ENCODE data around the gene OVCA2. TPM values are rescaled to one million over a fixed set of nuclear protein-coding genes. Genes with fewer than 3 reads are reported as not detected.

The OVCA2 gene
- total RNA-seq, 2 experiments from 2014 or later: 34.9 to 40.1 TPM

- H3K36me3 Mint-ChIP-seq (ENCODE audit: low read depth): peaks cover 63% of the 10 kb centered on the region
- POLR2A ChIA-PET: interaction anchor here (1.0 to 1.1 kb wide), 2 partner anchors 9 to 20 kb away, joined by 4 to 5 read pairs; partner anchors contain the start of gene HIC1
- peaks cover 42% of the 10 kb centered on the region for H3K4me1 Mint-ChIP-seq (ENCODE audit: low read depth)
- CTCF ChIA-PET: interaction anchor here (0.8 to 2.2 kb wide), 3 partner anchors 11 to 170 kb away, joined by 3 to 8 read pairs (median 4); no protein-coding TSS in a partner anchor
- no peak for ATAC-seq
- H3K4me3 Mint-ChIP-seq: no peak overlapping the region
- DNase-seq: no peak
- no peak overlapping the region for H3K27ac Mint-ChIP-seq
- no peaks in the 10 kb centered on the region for H3K27me3 Mint-ChIP-seq (ENCODE audit: low read depth)
- H3K9me3 Mint-ChIP-seq (ENCODE audit: insufficient read depth): no peaks in the 10 kb centered on the region
Measured at GRCh38 chr17:2074919-2075318, 33.1 kb downstream of the OVCA2 start.

DNA sequence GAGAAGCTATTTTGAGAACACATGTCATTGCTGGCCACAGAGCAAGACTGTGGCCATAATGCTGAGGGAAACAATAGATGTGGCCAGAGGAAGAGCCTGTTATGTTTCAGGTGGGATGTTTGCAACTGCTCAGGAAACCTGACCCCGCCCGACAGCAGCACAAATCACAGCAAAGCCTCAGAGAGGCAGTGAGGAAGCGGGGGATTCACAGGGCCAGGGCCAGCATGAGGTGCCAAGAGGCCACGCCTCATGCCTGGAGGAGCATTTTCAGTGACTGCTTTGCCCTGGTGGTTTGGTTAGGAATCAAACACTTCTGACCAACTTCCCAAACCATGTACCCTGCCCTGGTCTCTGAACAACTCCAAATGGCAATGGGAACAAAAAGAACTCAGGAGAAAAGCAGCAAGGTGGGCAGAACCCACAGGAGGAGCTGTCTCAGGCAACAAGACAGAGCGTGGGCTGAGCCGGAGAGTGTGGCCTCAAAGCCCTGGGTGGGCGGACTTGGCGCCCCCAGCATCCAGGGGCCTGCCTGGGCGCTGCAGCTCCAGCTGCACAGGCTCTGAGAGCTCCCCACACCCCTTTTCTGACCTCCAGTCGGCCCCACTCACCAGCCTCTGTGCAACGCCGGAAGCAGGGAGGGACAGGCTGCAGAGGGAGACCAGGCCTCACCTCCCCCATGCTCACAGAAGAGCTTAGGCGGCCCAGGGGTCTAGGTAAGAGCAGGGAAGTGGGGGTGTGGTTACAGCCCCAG, 33.7 kb downstream of the OVCA2 start:
- Mint-ChIP-seq H3K9me3 (ENCODE audit: insufficient read depth) (no peaks in the 10 kb centered on the region), H3K4me3 (no peak overlapping the region), H3K36me3 (ENCODE audit: low read depth) (peaks cover 63% of the 10 kb centered on the region), H3K4me1 (ENCODE audit: low read depth) (peaks cover 36% of the 10 kb centered on the region), H3K27me3 (ENCODE audit: low read depth) (no peaks in the 10 kb centered on the region), H3K27ac (peak overlapping the region; percentile 56)
- ChIA-PET CTCF (interaction anchor here (1.7 to 2.2 kb wide), 2 partner anchors 14 to 170 kb away, joined by 3 to 8 read pairs; no protein-coding TSS in a partner anchor), POLR2A (interaction anchor here (0.6 to 1.3 kb wide), 4 partner anchors 8 to 209 kb away, joined by 4 to 6 read pairs (median 4); partner anchors contain the start of gene HIC1)
- no peak for DNase-seq
- ATAC-seq: peak; percentile 55

DNA sequence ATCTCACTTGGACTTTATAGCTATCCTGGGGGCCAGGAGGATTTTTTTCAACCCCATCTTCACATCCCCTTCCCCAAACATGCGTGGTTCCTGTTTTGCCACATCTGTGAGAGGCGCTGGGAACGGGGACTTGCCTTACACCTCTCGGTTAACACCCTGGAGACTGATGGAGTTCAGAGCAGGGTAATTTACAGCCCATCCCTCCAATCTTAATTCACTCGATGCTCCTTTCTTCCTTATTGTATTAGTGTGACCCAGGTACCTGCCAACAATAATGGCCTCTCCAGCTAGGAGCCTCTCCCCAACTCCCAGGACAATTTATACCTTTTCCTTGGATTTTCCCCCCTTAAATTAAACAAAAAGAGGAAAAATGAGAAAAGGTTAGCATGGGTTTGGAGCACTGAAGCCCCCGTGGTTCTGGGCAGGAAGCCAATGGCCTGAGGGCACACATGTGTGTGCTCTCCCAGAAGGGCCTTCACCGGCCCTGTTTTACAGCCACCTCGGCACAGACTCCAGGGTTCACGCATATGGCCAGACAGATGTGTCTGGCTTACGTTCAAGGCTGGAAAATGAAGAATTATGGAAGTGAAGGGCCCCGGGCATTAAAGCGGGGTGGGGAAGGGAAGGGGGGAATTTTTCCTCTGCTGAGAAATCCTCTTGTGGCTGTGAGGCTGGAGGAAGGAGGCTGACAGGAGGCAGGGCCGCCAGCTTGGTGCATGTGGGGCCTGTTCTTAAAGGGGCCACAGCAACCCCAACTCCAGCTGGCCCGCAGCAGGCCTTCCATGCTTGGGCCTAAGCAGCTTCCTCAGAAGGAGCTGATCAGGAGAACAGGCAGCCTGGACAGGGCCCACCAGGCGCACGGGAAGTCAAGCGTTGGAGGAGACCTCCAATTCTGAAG, 34.5 kb downstream of the OVCA2 start:
- POLR2A ChIA-PET: interaction anchor here (1.1 to 1.3 kb wide), 2 partner anchors 9 to 22 kb away, joined by 4 to 5 read pairs; partner anchors contain the start of gene HIC1
- H3K36me3 Mint-ChIP-seq (ENCODE audit: low read depth): peaks cover 63% of the 10 kb centered on the region

GRCh38 chr17:2077040-2077439, 35.2 kb downstream of the OVCA2 start:
- Mint-ChIP-seq H3K4me1 (ENCODE audit: low read depth) (peaks cover 35% of the 10 kb centered on the region), H3K27ac (no peak overlapping the region), H3K4me3 (no peak overlapping the region), H3K36me3 (ENCODE audit: low read depth) (peaks cover 64% of the 10 kb centered on the region), H3K27me3 (ENCODE audit: low read depth) (no peaks in the 10 kb centered on the region), H3K9me3 (ENCODE audit: insufficient read depth) (no peaks in the 10 kb centered on the region)
- ChIA-PET POLR2A (no interaction called here), CTCF (interaction anchor here (0.9 to 1.3 kb wide), 2 partner anchors 12 to 13 kb away, joined by 3 to 5 read pairs; no protein-coding TSS in a partner anchor)
- no peak for DNase-seq
- no peak for ATAC-seq

More for the DNA sequence above, 34.5 kb downstream of the OVCA2 start:
- H3K4me3 Mint-ChIP-seq: no peak overlapping the region
- no peak overlapping the region for H3K27ac Mint-ChIP-seq
- ATAC-seq (no peak), DNase-seq (no peak)
- peaks cover 33% of the 10 kb centered on the region for H3K4me1 Mint-ChIP-seq (ENCODE audit: low read depth)
- CTCF ChIA-PET: interaction anchor here (0.9 to 1.7 kb wide), 3 partner anchors 12 to 13 kb away, joined by 3 to 5 read pairs (median 3); no protein-coding TSS in a partner anchor
- H3K27me3 Mint-ChIP-seq (ENCODE audit: low read depth): no peaks in the 10 kb centered on the region
- no peaks in the 10 kb centered on the region for H3K9me3 Mint-ChIP-seq (ENCODE audit: insufficient read depth)

DNA sequence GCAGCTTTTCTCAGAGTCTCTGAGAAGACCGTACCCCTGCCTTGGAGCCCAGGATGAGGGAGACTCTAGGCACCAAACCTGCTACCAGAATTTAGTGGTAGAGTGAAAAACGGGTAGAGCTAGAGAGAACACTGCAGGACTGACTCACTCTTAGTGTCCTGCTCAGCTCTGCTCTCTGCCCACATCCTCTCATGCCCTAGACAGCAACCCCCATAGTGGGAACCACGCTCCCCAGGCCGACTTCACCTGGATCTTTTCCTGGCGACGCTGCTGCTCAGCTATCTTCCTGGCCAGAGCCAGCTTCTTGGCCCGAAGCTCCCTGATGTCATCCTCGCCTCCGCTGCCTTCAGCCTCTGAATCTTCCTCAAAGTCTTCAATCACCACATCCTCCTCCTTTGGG, 39.7 kb downstream of the OVCA2 start:
- peak; percentile 62 for ATAC-seq
- no peak for DNase-seq
- Mint-ChIP-seq H3K36me3 (ENCODE audit: low read depth) (peaks cover 65% of the 10 kb centered on the region), H3K27ac (peak overlapping the region; percentile 66), H3K4me3 (no peak overlapping the region), H3K4me1 (ENCODE audit: low read depth) (peaks cover 54% of the 10 kb centered on the region), H3K27me3 (ENCODE audit: low read depth) (no peaks in the 10 kb centered on the region), H3K9me3 (ENCODE audit: insufficient read depth) (no peaks in the 10 kb centered on the region)
- POLR2A ChIA-PET: interaction anchor here (1.5 to 2.6 kb wide), 2 partner anchors 9 to 17 kb away, joined by 4 to 7 read pairs; no protein-coding TSS in a partner anchor
- CTCF ChIA-PET: interaction anchor here (0.8 to 2.4 kb wide), 8 partner anchors 9 to 201 kb away, joined by 3 to 15 read pairs (median 4); no protein-coding TSS in a partner anchor

- ChIA-PET CTCF (interaction anchor here (0.8 to 2.4 kb wide), 11 partner anchors 9 to 966 kb away, joined by 3 to 15 read pairs (median 3); no protein-coding TSS in a partner anchor), POLR2A (interaction anchor here (1.5 to 2.6 kb wide), 3 partner anchors 8 to 18 kb away, joined by 4 to 7 read pairs (median 6); no protein-coding TSS in a partner anchor)
- Mint-ChIP-seq H3K36me3 (ENCODE audit: low read depth) (peaks cover 66% of the 10 kb centered on the region), H3K9me3 (ENCODE audit: insufficient read depth) (no peaks in the 10 kb centered on the region), H3K4me1 (ENCODE audit: low read depth) (peaks cover 60% of the 10 kb centered on the region), H3K27me3 (ENCODE audit: low read depth) (no peaks in the 10 kb centered on the region), H3K27ac (peak overlapping the region; percentile 66), H3K4me3 (no peak overlapping the region)
- DNase-seq (no peak), ATAC-seq (no peak)
Measured at GRCh38 chr17:2082003-2082781, 40.4 kb downstream of the OVCA2 start.

DNA sequence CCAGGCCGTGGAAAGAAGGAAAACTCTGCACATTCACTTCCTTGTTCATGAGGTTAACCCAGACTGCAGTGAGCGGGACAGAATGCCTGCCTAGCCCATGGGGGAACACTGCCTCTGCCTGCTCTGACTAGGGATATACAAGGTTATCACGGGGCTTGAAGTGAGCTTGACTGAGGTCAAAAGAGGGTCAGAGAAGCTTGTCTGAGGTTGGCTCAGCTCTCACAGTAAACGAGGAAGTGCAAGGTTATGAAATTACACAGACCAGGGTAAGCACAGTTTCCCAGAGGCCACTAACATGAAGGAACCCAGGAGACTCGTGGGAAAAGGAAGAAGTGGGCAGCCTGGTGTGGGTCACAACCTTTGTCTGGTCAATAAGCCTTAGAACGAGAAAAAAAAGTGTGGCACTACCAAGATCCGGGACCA, 41.8 kb downstream of the OVCA2 start:
- DNase-seq (no peak), ATAC-seq (no peak)
- no peaks in the 10 kb centered on the region for H3K9me3 Mint-ChIP-seq (ENCODE audit: insufficient read depth)
- CTCF ChIA-PET: interaction anchor here (0.8 to 1.5 kb wide), 5 partner anchors 11 to 161 kb away, joined by 3 to 5 read pairs (median 3); no protein-coding TSS in a partner anchor
- peaks cover 62% of the 10 kb centered on the region for H3K36me3 Mint-ChIP-seq (ENCODE audit: low read depth)
- H3K4me3 Mint-ChIP-seq: no peak overlapping the region
- peaks cover 75% of the 10 kb centered on the region for H3K4me1 Mint-ChIP-seq (ENCODE audit: low read depth)
- POLR2A ChIA-PET: interaction anchor here (1.5 to 1.6 kb wide), 2 partner anchors 9 to 12 kb away, joined by 4 to 6 read pairs; no protein-coding TSS in a partner anchor
- H3K27me3 Mint-ChIP-seq (ENCODE audit: low read depth): no peaks in the 10 kb centered on the region
- H3K27ac Mint-ChIP-seq: peak overlapping the region; percentile 41

- CTCF ChIA-PET: interaction anchor here (0.9 to 1.2 kb wide), 4 partner anchors 12 to 161 kb away, joined by 3 to 5 read pairs (median 4); no protein-coding TSS in a partner anchor
- H3K4me1 Mint-ChIP-seq (ENCODE audit: low read depth): peaks cover 81% of the 10 kb centered on the region
- DNase-seq: no peak
Measured at GRCh38 chr17:2084036-2084765, 42.4 kb downstream of the OVCA2 start.

GRCh38 chr17:2084766-2085647, 43.2 kb downstream of the OVCA2 start:
- H3K9me3 Mint-ChIP-seq (ENCODE audit: insufficient read depth): no peaks in the 10 kb centered on the region
- CTCF ChIA-PET: interaction anchor here (1.0 to 8.3 kb wide), 4 partner anchors 10 to 160 kb away, joined by 3 to 68 read pairs (median 26); no protein-coding TSS in a partner anchor
- H3K27ac Mint-ChIP-seq: no peak overlapping the region
- no peak overlapping the region for H3K4me3 Mint-ChIP-seq
- DNase-seq (no peak), ATAC-seq (no peak)
- POLR2A ChIA-PET: interaction anchor here (1.2 kb wide), 1 partner anchor 9 kb away, joined by 4 read pairs; no protein-coding TSS in a partner anchor
- H3K4me1 Mint-ChIP-seq (ENCODE audit: low read depth): peaks cover 89% of the 10 kb centered on the region
- no peaks in the 10 kb centered on the region for H3K27me3 Mint-ChIP-seq (ENCODE audit: low read depth)
- peaks cover 53% of the 10 kb centered on the region for H3K36me3 Mint-ChIP-seq (ENCODE audit: low read depth)

More at GRCh38 chr17:2084036-2084765, 42.4 kb downstream of the OVCA2 start:
- ATAC-seq: no peak
- H3K36me3 Mint-ChIP-seq (ENCODE audit: low read depth): peaks cover 59% of the 10 kb centered on the region
- peak overlapping the region; percentile 41 for H3K27ac Mint-ChIP-seq
- H3K27me3 Mint-ChIP-seq (ENCODE audit: low read depth): no peaks in the 10 kb centered on the region
- POLR2A ChIA-PET: interaction anchor here (1.5 to 1.6 kb wide), 2 partner anchors 9 to 12 kb away, joined by 4 to 6 read pairs; no protein-coding TSS in a partner anchor
- H3K4me3 Mint-ChIP-seq: no peak overlapping the region
- H3K9me3 Mint-ChIP-seq (ENCODE audit: insufficient read depth): no peaks in the 10 kb centered on the region

Measured in activated CD8-positive, alpha-beta T cell treated with anti-CD3 and anti-CD28 coated beads, Interleukin-2, amount 10 ng/mL, durations not matched to agents 7 days and 5 days (primary cell).